Placental pericyte (primary cell): Measurements from ENCODE around the gene GUCA2A. TPM values are rescaled to one million over a fixed set of nuclear protein-coding genes. Genes with fewer than 3 reads are reported as not detected.

Experiments
- total RNA-seq: library from RNA; depleted of rRNA; stranded (reverse); fragments of >200 nt; gene quantifications from 2 replicates; pipeline ENCODE4 v1.2.3, GENCODE V29; 2012

Gene GUCA2A
- not detected in 2 replicates for total RNA-seq

GRCh38 chr1:42164551-42165420 lies at the start of gene GUCA2A:
Gene GUCA2A, minus strand, starts transcription at chr1:42164745. Its CDS starts 33 bp downstream, at chr1:42164712.

GRCh38 chr1:42152907-42153600 lies 11.5 kb downstream of the GUCA2A start, which contains the start of gene GUCA2B:
Gene GUCA2B, plus strand, starts transcription at chr1:42153410. Its CDS starts 41 bp downstream, at chr1:42153451.

Other genes starting within 250 kb of the GUCA2A start
- gene HIVEP3, start 245.8 kb downstream of the GUCA2A start, total RNA-seq: 8.7 and 9.4 TPM in 2 replicates
- not detected in 2 replicates for gene GUCA2B, start 11.3 kb downstream of the GUCA2A start, total RNA-seq
- 24.5 and 38.4 TPM in 2 replicates for gene FOXJ3, start 170.5 kb upstream of the GUCA2A start, total RNA-seq
- under 0.01 TPM in 1 of 2 replicates, not detected in the other for gene RIMKLA, start 216.0 kb upstream of the GUCA2A start, total RNA-seq